HEK293T (cell line): Measurements from ENCODE around the gene PDCD1LG2.
"Not testable (repeated sequence)": the region's sequence is repeated elsewhere in the genome, so short reads cannot be mapped to it uniquely, and the experiment has no call there.

Source experiments
- CTCF ChIA-PET: fragments of 350-600 bp; formaldehyde crosslinking; extraction: SDS; loops from one replicate; lab custom pipeline; 2021; ENCODE audit warnings: antibody characterized with exemption, inconsistent platforms; lab: Yijun Ruan, JAX
- POLR2A ChIA-PET: fragments of 350-600 bp; formaldehyde crosslinking; extraction: SDS; loops from one replicate; lab custom pipeline; 2020; ENCODE audit warnings: antibody characterized with exemption, inconsistent platforms; lab: Yijun Ruan, JAX
- DNase-seq: peaks from one replicate; pipeline ENCODE4 v3.0.0; 2012; ENCODE audit warnings: mixed read lengths; ENCODE audit errors: extremely low spot score
- ARNT ChIP-seq: fragments of 450-650 bp; IDR thresholded peaks from 2 replicates; pipeline ENCODE4 v1.6.1; 2017; ENCODE audit warnings: mild to moderate bottlenecking
- BHLHE40 ChIP-seq: fragments of 450-650 bp; IDR thresholded peaks from 2 replicates; pipeline ENCODE4 v1.6.1; 2016; ENCODE audit warnings: mild to moderate bottlenecking, moderate library complexity, borderline replicate concordance
- CTBP1 ChIP-seq: fragments of 450-650 bp; IDR thresholded peaks from 2 replicates; pipeline ENCODE4 v1.6.1; 2016; ENCODE audit warnings: borderline replicate concordance
- ELF4 ChIP-seq: fragments of 450-650 bp; IDR thresholded peaks from 2 replicates; pipeline ENCODE4 v1.6.1; 2017; ENCODE audit warnings: antibody characterized with exemption
- FOXA1 ChIP-seq: fragments of 450-650 bp; IDR thresholded peaks from 2 replicates; pipeline ENCODE4 v1.6.1; 2016; ENCODE audit warnings: mild to moderate bottlenecking
- FOXK2 ChIP-seq: fragments of 450-650 bp; IDR thresholded peaks from 2 replicates; pipeline ENCODE4 v1.6.1; 2016; ENCODE audit warnings: mild to moderate bottlenecking
- FOXM1 ChIP-seq: fragments of 450-650 bp; IDR thresholded peaks from 2 replicates; pipeline ENCODE4 v1.6.1; 2017; ENCODE audit warnings: mild to moderate bottlenecking, borderline replicate concordance
- HDGF ChIP-seq: fragments of 450-650 bp; IDR thresholded peaks from 2 replicates; pipeline ENCODE4 v1.6.1; 2017; ENCODE audit warnings: antibody characterized with exemption, borderline replicate concordance
- L3MBTL2 ChIP-seq: fragments of 450-650 bp; conservative IDR thresholded peaks from 2 replicates; pipeline ENCODE4 v1.6.1; 2016; ENCODE audit warnings: mild to moderate bottlenecking
- LEF1 ChIP-seq: fragments of 450-650 bp; IDR thresholded peaks from 2 replicates; pipeline ENCODE4 v1.6.1; 2017; ENCODE audit warnings: mild to moderate bottlenecking, borderline replicate concordance
- NFRKB ChIP-seq: fragments of 450-650 bp; IDR thresholded peaks from 2 replicates; pipeline ENCODE4 v1.6.1; 2016; ENCODE audit warnings: mild to moderate bottlenecking, moderate library complexity
- SP1 ChIP-seq: fragments of 450-650 bp; IDR thresholded peaks from 2 replicates; pipeline ENCODE4 v1.6.1; 2017
- SUZ12 ChIP-seq: fragments of 450-650 bp; IDR thresholded peaks from 2 replicates; pipeline ENCODE4 v1.6.1; 2016; ENCODE audit warnings: mild to moderate bottlenecking
- TARDBP ChIP-seq: fragments of 450-650 bp; IDR thresholded peaks from 2 replicates; pipeline ENCODE4 v1.6.1; 2016
- ZNF384 ChIP-seq: fragments of 450-650 bp; IDR thresholded peaks from 2 replicates; pipeline ENCODE4 v1.6.1; 2016
- TF ChIP-seq, protein P1 (sequence below): fragments of 450-650 bp; IDR thresholded peaks from 2 replicates; pipeline ENCODE4 v1.6.1; 2016

Gene PDCD1LG2

DNA sequence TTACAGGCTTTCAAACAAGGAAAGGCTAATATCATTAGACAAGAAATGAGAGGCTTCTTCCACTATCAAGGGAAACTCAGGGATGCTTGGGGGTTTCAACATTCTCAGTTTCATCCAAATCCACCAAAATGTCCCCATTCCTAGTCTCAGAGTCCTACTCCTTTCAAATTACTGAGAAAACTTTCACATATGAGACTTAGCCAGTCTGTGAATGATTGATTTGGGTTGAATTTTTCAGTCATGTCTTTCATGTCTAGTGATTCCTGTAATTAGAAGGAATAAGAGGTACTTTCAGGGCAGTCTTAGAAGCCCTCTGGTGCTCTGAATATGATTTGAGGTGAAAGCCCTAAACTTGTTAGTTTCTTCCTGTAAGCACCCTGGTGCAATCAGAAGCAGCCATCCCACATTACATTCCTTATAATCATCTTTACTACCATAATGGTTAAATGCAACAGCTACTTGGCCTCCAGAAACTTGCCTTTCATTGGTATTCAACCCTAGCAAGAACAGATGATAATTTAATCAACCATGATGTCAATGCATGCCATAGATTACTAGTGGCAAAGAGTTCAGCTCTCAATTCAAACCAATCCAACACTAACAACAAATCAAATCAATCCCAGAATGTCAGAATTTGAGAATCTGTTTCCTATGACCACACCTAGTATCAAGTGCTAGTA lies 67.8 kb downstream of the PDCD1LG2 start:
- POLR2A ChIA-PET, result no interaction called here

DNA sequence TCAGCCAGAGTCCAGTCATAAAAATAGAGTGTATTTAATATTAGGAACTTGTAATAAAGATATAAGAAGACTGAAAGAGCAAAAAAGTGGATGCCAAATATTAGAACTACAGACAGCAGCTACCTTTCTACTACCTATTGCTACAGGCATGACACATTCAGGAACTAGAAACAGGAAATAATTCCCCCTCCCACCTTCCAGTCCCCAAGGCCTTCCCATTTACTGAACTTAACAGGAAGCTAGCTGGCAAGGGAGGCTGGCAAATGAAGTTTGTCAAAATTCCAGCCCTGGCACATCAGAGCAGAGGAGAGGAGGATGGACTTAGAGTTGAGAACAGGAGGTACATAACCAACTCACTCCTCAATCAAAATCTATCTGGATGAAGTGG lies 68.4 kb downstream of the PDCD1LG2 start:
- DNase-seq, result no peak
- CTCF ChIA-PET, result interaction anchor here (0.9 kb wide), 1 partner anchor 10 kb away, joined by 3 read pairs; no protein-coding TSS in a partner anchor
- TF ChIP-seq ARNT (no peak), ZNF384 (no peak), FOXM1 (no peak), LEF1 (no peak), NFRKB (no peak), TARDBP (no peak), CTBP1 (no peak), FOXK2 (no peak), SUZ12 (no peak), SP1 (no peak), HDGF (no peak), L3MBTL2 (no peak), BHLHE40 (no peak), FOXA1 (no peak), ELF4 (no peak)
- TF ChIP-seq, protein P1, sequence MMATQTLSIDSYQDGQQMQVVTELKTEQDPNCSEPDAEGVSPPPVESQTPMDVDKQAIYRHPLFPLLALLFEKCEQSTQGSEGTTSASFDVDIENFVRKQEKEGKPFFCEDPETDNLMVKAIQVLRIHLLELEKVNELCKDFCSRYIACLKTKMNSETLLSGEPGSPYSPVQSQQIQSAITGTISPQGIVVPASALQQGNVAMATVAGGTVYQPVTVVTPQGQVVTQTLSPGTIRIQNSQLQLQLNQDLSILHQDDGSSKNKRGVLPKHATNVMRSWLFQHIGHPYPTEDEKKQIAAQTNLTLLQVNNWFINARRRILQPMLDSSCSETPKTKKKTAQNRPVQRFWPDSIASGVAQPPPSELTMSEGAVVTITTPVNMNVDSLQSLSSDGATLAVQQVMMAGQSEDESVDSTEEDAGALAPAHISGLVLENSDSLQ, result no peak
- POLR2A ChIA-PET, result no interaction called here

More for the DNA sequence above, 67.8 kb downstream of the PDCD1LG2 start:
- TF ChIP-seq FOXK2 (no peak), LEF1 (no peak), ARNT (no peak), FOXA1 (no peak), ELF4 (no peak), SUZ12 (no peak), FOXM1 (no peak), CTBP1 (no peak), NFRKB (no peak), HDGF (no peak), TARDBP (no peak)
- DNase-seq, result no peak
- CTCF ChIA-PET, result interaction anchor here (0.9 kb wide), 1 partner anchor 10 kb away, joined by 3 read pairs; no protein-coding TSS in a partner anchor

DNA sequence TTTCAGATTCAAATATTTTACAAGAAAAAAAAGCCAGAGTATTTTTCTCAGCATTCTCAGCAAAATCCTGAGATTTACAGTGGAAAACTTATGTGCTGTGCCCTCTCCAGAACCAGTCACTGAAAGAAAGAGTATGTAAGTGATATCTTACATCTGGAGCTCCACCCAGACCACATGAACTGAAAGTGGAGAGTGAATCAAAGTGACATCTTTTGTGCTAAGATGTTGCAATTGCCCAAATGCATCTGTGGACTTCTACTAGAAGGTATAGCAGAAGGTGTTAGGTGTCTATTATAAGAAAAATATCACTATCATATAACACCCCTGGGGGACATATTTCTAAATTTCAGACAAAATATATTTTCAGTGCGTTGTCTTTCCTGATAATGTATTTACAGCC lies 69.5 kb downstream of the PDCD1LG2 start:
- ChIA-PET CTCF (no interaction called here), POLR2A (no interaction called here)
- no peak for DNase-seq
- no peak for TF ChIP-seq FOXK2
- TF ChIP-seq L3MBTL2, result no peak
- no peak for TF ChIP-seq ELF4
- TF ChIP-seq LEF1, result no peak
- TF ChIP-seq ARNT, result no peak
- TF ChIP-seq HDGF, result no peak
- TF ChIP-seq ZNF384, result no peak
- no peak for TF ChIP-seq FOXM1
- TF ChIP-seq SP1, result no peak

DNA sequence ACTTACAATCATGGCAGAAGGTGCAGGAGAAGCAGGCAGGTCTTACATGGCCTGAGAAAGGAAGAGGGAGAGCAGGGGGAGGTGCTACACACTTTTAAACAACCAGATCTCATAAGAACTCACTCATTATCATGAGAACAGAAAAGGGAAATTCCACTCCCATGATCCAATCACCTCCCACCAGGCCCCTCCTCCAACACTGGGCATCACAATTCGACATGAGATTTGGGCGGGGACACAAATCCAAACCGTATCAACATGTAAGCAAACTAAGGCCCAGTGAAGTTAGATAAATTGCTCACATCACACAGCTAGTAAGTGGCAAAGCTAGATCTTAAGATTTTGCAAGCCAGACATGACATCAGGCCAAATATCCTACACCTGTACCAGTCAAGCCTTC lies 70.3 kb downstream of the PDCD1LG2 start:
- POLR2A ChIA-PET, result no interaction called here
- no peak for TF ChIP-seq L3MBTL2
- no peak for TF ChIP-seq CTBP1
- TF ChIP-seq SP1, result no peak
- no peak for TF ChIP-seq FOXA1
- no peak for TF ChIP-seq NFRKB
- no peak for TF ChIP-seq TARDBP
- TF ChIP-seq, protein P1, result no peak
- TF ChIP-seq LEF1, result no peak
- TF ChIP-seq SUZ12, result no peak
- no peak for TF ChIP-seq BHLHE40
- no peak for TF ChIP-seq ZNF384
- no peak for TF ChIP-seq FOXM1
- no peak for TF ChIP-seq ARNT
- no peak for TF ChIP-seq HDGF
- no peak for TF ChIP-seq ELF4
- no peak for TF ChIP-seq FOXK2
- CTCF ChIA-PET, result no interaction called here
- DNase-seq, result no peak

DNA sequence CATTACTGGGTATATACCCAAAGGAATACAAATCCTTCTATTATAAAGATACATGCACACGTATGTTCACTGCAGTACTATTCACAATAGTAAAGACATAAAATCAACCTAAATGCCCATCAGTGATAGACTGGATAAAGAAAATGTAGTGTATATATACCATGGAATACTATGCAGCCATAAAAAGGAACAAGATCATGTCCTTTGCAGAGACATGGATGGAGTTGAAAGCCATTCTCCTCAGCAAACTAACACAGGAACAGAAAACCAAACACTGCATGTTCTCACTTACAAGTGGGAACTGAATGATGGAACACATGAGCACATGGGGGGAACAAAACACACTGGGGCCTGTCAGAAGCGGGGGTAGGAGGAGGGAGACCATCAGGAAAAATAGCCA lies 71.4 kb downstream of the PDCD1LG2 start:
- CTCF ChIA-PET, DNase-seq, POLR2A ChIA-PET: not testable (repeated sequence)

DNA sequence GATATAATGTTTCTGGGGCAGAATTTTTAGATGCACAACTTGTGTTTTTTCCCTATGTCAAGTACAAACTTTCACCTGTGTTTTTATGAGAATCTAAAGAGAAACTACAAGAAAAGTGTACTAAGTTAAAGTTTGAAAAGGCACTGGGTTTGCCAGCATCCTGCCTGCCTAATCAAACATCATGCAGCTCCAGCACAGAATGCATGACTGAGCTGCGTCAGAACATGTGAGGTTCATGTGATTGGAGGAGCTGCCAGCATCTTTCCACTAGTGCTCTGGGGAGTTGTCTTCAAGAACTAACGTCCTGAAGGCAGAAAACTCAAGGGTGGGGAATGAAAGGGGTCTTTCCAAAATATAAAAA lies 72.5 kb downstream of the PDCD1LG2 start:
- ChIA-PET CTCF (no interaction called here), POLR2A (no interaction called here)
- TF ChIP-seq L3MBTL2 (no peak), SUZ12 (no peak), TARDBP (no peak), FOXM1 (no peak), NFRKB (no peak), HDGF (no peak), ZNF384 (no peak), ARNT (no peak), SP1 (no peak), BHLHE40 (no peak), ELF4 (no peak), FOXK2 (no peak), CTBP1 (no peak)
- TF ChIP-seq, protein P1, result no peak
- no peak for DNase-seq
